22Rv1 (cell line): ENCODE measurements around the gene ADAMTS15.

Source experiments
- ZFX ChIP-seq: fragments of 450-650 bp; IDR thresholded peaks from 2 replicates; pipeline ENCODE4 v1.6.1; 2017; ENCODE audit warnings: antibody characterized with exemption, borderline replicate concordance
- TF ChIP-seq, protein P1 (sequence below): fragments of 450-650 bp; IDR thresholded peaks from 2 replicates; pipeline ENCODE4 v1.5.1; 2017; ENCODE audit warnings: mild to moderate bottlenecking

DNA sequence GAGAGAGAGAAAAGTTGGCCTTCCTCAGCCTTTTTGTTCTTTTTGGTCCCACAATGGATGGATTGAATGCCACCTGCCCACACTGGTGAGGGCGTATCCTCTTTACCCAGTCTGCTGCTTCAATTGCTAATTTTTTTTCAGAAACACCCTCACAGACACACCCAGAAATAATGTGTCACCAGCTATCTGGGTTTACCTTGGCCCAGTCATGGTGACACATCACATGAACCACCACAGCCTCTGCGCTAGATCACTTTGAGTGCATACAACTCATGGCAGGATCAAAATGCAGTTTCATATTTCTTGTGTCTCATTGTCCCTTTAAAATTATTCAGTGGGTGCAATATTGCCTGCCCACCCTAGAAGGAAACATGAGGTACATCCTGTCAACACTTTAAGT is 63.3 kb downstream of the ADAMTS15 start:
- TF ChIP-seq, protein P1, sequence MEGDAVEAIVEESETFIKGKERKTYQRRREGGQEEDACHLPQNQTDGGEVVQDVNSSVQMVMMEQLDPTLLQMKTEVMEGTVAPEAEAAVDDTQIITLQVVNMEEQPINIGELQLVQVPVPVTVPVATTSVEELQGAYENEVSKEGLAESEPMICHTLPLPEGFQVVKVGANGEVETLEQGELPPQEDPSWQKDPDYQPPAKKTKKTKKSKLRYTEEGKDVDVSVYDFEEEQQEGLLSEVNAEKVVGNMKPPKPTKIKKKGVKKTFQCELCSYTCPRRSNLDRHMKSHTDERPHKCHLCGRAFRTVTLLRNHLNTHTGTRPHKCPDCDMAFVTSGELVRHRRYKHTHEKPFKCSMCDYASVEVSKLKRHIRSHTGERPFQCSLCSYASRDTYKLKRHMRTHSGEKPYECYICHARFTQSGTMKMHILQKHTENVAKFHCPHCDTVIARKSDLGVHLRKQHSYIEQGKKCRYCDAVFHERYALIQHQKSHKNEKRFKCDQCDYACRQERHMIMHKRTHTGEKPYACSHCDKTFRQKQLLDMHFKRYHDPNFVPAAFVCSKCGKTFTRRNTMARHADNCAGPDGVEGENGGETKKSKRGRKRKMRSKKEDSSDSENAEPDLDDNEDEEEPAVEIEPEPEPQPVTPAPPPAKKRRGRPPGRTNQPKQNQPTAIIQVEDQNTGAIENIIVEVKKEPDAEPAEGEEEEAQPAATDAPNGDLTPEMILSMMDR = no peak
- no peak for TF ChIP-seq ZFX
